GM23338 (cell line): ENCODE results near the gene SHISA6. TPM values are rescaled to one million over a fixed set of nuclear protein-coding genes. Genes with fewer than 3 reads are reported as not detected.

ENCODE experiments used
- ATAC-seq: fragments of 200-7000 bp; cut with Tn5 transposase; 3 replicates; pipeline ENCODE4 v1.9.1; 2020
- DNase-seq: peaks from one replicate; pipeline ENCODE4 v3.0.0-alpha.2; 2015; ENCODE audit warnings: low spot score
- H2AFZ ChIP-seq: fragments of 200-600 bp; sonication (generic); 2 replicates; pipeline ENCODE4 v1.8.0; 2016; ENCODE audit warnings: antibody characterized with exemption, mild to moderate bottlenecking, moderate library complexity
- H3F3A ChIP-seq: fragments of 200-600 bp; sonication (generic); replicated peaks from 2 replicates; pipeline ENCODE4 v1.8.0; 2017; ENCODE audit warnings: antibody characterized with exemption, mixed run types, low read depth
- H3K27ac ChIP-seq: fragments of 200-600 bp; sonication (generic); 2 replicates; pipeline ENCODE4 v1.6.1; 2016; ENCODE audit warnings: low read depth
- H3K27me3 ChIP-seq: fragments of 200-600 bp; sonication (generic); 2 replicates; pipeline ENCODE4 v1.8.0; 2016; ENCODE audit warnings: mild to moderate bottlenecking, mixed run types, moderate library complexity; ENCODE audit not compliant: insufficient read depth
- H3K36me3 ChIP-seq: fragments of 200-600 bp; sonication (generic); 2 replicates; pipeline ENCODE4 v1.8.0; 2016; ENCODE audit warnings: mild to moderate bottlenecking; ENCODE audit not compliant: insufficient read depth
- H3K4me1 ChIP-seq: fragments of 200-600 bp; sonication (generic); 2 replicates; pipeline ENCODE4 v1.8.0; 2016; ENCODE audit warnings: mild to moderate bottlenecking, moderate library complexity; ENCODE audit not compliant: insufficient read depth
- H3K4me2 ChIP-seq: fragments of 200-600 bp; sonication (generic); 2 replicates; pipeline ENCODE4 v1.7.1; 2017; ENCODE audit warnings: mixed run types
- H3K4me3 ChIP-seq: fragments of 200-600 bp; sonication (generic); 2 replicates; pipeline ENCODE4 v1.6.1; 2016; ENCODE audit warnings: mixed run types
- H3K79me2 ChIP-seq: fragments of 200-600 bp; sonication (generic); replicated peaks from 2 replicates; pipeline ENCODE4 v1.8.0; 2017; ENCODE audit warnings: mild to moderate bottlenecking; ENCODE audit not compliant: insufficient read depth
- H3K9me2 ChIP-seq: fragments of 200-600 bp; sonication (generic); 2 replicates; pipeline ENCODE4 v1.8.0; 2017; ENCODE audit not compliant: insufficient read depth
- H4K20me1 ChIP-seq: fragments of 200-600 bp; sonication (generic); replicated peaks from 2 replicates; pipeline ENCODE4 v1.8.0; 2017; ENCODE audit warnings: mild to moderate bottlenecking; ENCODE audit not compliant: insufficient read depth
- H3K27ac Mint-ChIP-seq: 2 replicates; pipeline ENCODE4 v1.8.0; 2020; ENCODE audit warnings: inconsistent platforms, mild to moderate bottlenecking, moderate library complexity, mixed read lengths
- H3K27me3 Mint-ChIP-seq: 3 replicates; pipeline ENCODE4 v1.8.0; 2022; ENCODE audit warnings: low read depth, mild to moderate bottlenecking, moderate library complexity, mixed read lengths, inconsistent platforms; ENCODE audit not compliant: insufficient read depth, poor library complexity
- H3K36me3 Mint-ChIP-seq: 3 replicates; pipeline ENCODE4 v1.8.0; 2021; ENCODE audit warnings: low read depth, mild to moderate bottlenecking, inconsistent platforms, moderate library complexity, mixed read lengths
- H3K4me1 Mint-ChIP-seq: 3 replicates; pipeline ENCODE4 v1.8.0; 2020; ENCODE audit warnings: mild to moderate bottlenecking, inconsistent platforms, mixed read lengths
- H3K4me3 Mint-ChIP-seq: 3 replicates; pipeline ENCODE4 v1.8.0; 2021; ENCODE audit warnings: moderate library complexity, mild to moderate bottlenecking, inconsistent platforms, mixed read lengths
- H3K9me3 Mint-ChIP-seq: 3 replicates; pipeline ENCODE4 v1.8.0; 2020; ENCODE audit warnings: moderate library complexity, mild to moderate bottlenecking, inconsistent platforms, mixed read lengths
- CREB1 ChIP-seq: fragments of 250-450 bp; sonication (Bioruptor Pico); IDR thresholded peaks from 2 replicates; pipeline ENCODE4 v1.5.0; 2020; ENCODE audit warnings: low read depth, mild to moderate bottlenecking, moderate library complexity
- CTCF ChIP-seq, 2 experiments: fragments of 200-600 bp in 1 of 2; sonication (generic) in 1 of 2; conservative IDR thresholded peaks; 2 replicates each; pipeline versions ENCODE4 v1.5.1 to v1.6.1; 2016 to 2017; ENCODE audit warnings: antibody characterized with exemption in 2 of 2, low read depth in 2 of 2, mild to moderate bottlenecking in 2 of 2, moderate library complexity in 1 of 2
- ETS1 ChIP-seq: IDR thresholded peaks from 2 replicates; pipeline ENCODE4 v1.6.1; 2016; ENCODE audit warnings: antibody characterized with exemption
- EZH2 ChIP-seq: fragments of 200-600 bp; sonication (generic); IDR thresholded peaks from one replicate; pipeline ENCODE4 v1.8.0; 2017; ENCODE audit warnings: antibody characterized with exemption, mild to moderate bottlenecking, low read depth; ENCODE audit not compliant: unreplicated experiment
- JUNB ChIP-seq: IDR thresholded peaks from one replicate; pipeline ENCODE4 v1.6.1; 2016; ENCODE audit warnings: antibody characterized with exemption; ENCODE audit not compliant: unreplicated experiment
- POLR2AphosphoS5 ChIP-seq: IDR thresholded peaks from 2 replicates; pipeline ENCODE4 v1.6.1; 2016; ENCODE audit warnings: antibody characterized with exemption, low read depth
- REST ChIP-seq: IDR thresholded peaks from one replicate; pipeline ENCODE4 v1.6.1; 2018; ENCODE audit warnings: antibody characterized with exemption; ENCODE audit not compliant: unreplicated experiment
- STAT1 ChIP-seq: IDR thresholded peaks from one replicate; pipeline ENCODE4 v1.6.1; 2016; ENCODE audit warnings: antibody characterized with exemption; ENCODE audit not compliant: unreplicated experiment
- ZNF331 ChIP-seq: fragments of 250-450 bp; sonication (Bioruptor Pico); IDR thresholded peaks from 2 replicates; pipeline ENCODE4 v1.5.0; 2020; ENCODE audit warnings: low read depth, mild to moderate bottlenecking, moderate library complexity
- polyA plus RNA-seq: library from polyadenylated mRNA; unstranded; fragments of >200 nt; fragmentation: Nextera tagmentation; extraction: Ambion mirVana; gene quantifications from 2 replicates; pipeline ENCODE4 v1.2.1, GENCODE V29; 2016
- total RNA-seq: library from RNA; depleted of rRNA; stranded (reverse); fragments of >200 nt; shearing (Covaris generic); gene quantifications from 2 replicates; pipeline ENCODE4 v1.2.3, GENCODE V29; 2014

Gene SHISA6
- total and polyA plus RNA-seq, 2 experiments from 2014 or later: 0.52 TPM; not detected in 1

- no peaks in the 10 kb centered on the region for H3K4me1 Mint-ChIP-seq
- H4K20me1 ChIP-seq: no peaks in the 10 kb centered on the region
- H2AFZ ChIP-seq: no peak overlapping the region
- H3K9me2 ChIP-seq: no peaks in the 10 kb centered on the region
- H3K4me3 Mint-ChIP-seq: no peak overlapping the region
- no peaks in the 10 kb centered on the region for H3K4me1 ChIP-seq
- TF ChIP-seq POLR2AphosphoS5: no peak
- no peaks in the 10 kb centered on the region for H3F3A ChIP-seq
- H3K36me3 Mint-ChIP-seq: peaks cover 61% of the 10 kb centered on the region
- H3K36me3 ChIP-seq: peaks cover 7% of the 10 kb centered on the region; the same call in 1 of the 2 replicates
- H3K27me3 ChIP-seq: no peaks in the 10 kb centered on the region
- peaks cover 5% of the 10 kb centered on the region for H3K27me3 Mint-ChIP-seq
- peaks cover 97% of the 10 kb centered on the region for H3K9me3 Mint-ChIP-seq
- no peak for ATAC-seq
- H3K79me2 ChIP-seq: no peaks in the 10 kb centered on the region
- H3K27ac ChIP-seq: no peak overlapping the region
- H3K27ac Mint-ChIP-seq: no peak overlapping the region
- no peak for DNase-seq
- H3K4me2 ChIP-seq: no peak overlapping the region
- no peak overlapping the region for H3K4me3 ChIP-seq
Measured at GRCh38 chr17:11351479-11351878, 110.5 kb downstream of the SHISA6 start.

GRCh38 chr17:11353601-11354000, 112.6 kb downstream of the SHISA6 start:
- no peaks in the 10 kb centered on the region for H3K27me3 ChIP-seq
- no peaks in the 10 kb centered on the region for H3K9me2 ChIP-seq
- no peaks in the 10 kb centered on the region for H4K20me1 ChIP-seq
- DNase-seq: no peak
- H3K27ac Mint-ChIP-seq: no peak overlapping the region
- no peaks in the 10 kb centered on the region for H3K4me1 Mint-ChIP-seq
- no peak for ATAC-seq
- H2AFZ ChIP-seq: no peak overlapping the region
- TF ChIP-seq REST (no peak), CREB1 (CRISPR knock-in tag) (no peak), STAT1 (no peak), EZH2 (no peak), CTCF (conservative IDR thresholded peaks at IDR 0.05; ENCODE audit: low read depth in 2 of 2) (no peak), JUNB (no peak), POLR2AphosphoS5 (no peak), ZNF331 (CRISPR knock-in tag) (no peak), ETS1 (no peak)
- peaks cover 5% of the 10 kb centered on the region; the same call in 1 of the 2 replicates for H3K36me3 ChIP-seq
- no peak overlapping the region for H3K4me3 ChIP-seq
- no peaks in the 10 kb centered on the region for H3K4me1 ChIP-seq
- H3K27me3 Mint-ChIP-seq: peaks cover 2% of the 10 kb centered on the region
- H3K36me3 Mint-ChIP-seq: peaks cover 58% of the 10 kb centered on the region
- no peak overlapping the region for H3K27ac ChIP-seq
- H3F3A ChIP-seq: no peaks in the 10 kb centered on the region
- no peaks in the 10 kb centered on the region for H3K79me2 ChIP-seq
- H3K9me3 Mint-ChIP-seq: peaks cover 98% of the 10 kb centered on the region
- H3K4me2 ChIP-seq: no peak overlapping the region
- no peak overlapping the region for H3K4me3 Mint-ChIP-seq
